MM.1S (cell line): Measurements from ENCODE around the gene CEP63.

Experiments
- EZH2 ChIP-seq: fragments of 300-600 bp; sonication (generic); optimal IDR thresholded peaks from 2 replicates; pipeline ENCODE3; 2017; ENCODE audit warnings: low read depth, mild to moderate bottlenecking, antibody characterized with exemption, low read length, mixed read lengths
- EZH2phosphoT487 ChIP-seq: fragments of 300-600 bp; sonication (generic); IDR thresholded peaks from 2 replicates; pipeline ENCODE4 v1.6.1; 2018; ENCODE audit warnings: antibody characterized with exemption, low read length
- TF ChIP-seq, protein P1 (sequence below): fragments of 300-600 bp; sonication (generic); IDR thresholded peaks from 2 replicates; pipeline ENCODE4 v1.5.1; 2016; ENCODE audit warnings: antibody characterized with exemption, low read length, mixed read lengths

DNA sequence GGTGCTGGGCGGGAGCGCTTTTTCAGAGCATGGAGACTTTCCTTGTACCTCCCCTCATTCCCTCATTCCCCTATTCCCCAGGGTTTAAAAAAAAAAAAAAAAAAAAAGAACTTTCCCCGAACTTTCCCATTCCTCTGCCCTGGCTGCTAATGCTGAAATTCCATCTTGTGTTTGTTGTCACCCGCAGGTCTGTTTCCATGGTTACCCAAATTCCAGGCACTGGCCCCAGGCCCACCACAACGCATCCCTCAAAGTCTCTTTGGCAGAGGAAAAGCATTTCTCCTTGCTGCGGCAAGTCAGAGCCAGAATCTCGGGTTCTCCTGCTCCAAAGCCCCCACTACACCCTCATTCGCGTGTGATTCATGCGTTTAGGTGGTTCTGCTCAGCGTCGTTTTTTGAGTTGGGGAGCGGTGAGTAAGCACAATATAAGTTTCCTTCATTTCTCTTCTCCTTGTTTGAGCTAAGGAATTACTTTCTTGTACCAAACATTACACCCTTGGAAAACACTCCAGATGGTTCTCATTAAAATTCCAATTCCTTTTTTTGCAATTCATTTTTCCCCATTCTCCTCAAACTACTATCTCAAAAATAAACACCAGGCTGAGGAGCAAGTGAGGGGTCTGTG, 21.7 kb upstream of the CEP63 start:
- TF ChIP-seq, protein P1, sequence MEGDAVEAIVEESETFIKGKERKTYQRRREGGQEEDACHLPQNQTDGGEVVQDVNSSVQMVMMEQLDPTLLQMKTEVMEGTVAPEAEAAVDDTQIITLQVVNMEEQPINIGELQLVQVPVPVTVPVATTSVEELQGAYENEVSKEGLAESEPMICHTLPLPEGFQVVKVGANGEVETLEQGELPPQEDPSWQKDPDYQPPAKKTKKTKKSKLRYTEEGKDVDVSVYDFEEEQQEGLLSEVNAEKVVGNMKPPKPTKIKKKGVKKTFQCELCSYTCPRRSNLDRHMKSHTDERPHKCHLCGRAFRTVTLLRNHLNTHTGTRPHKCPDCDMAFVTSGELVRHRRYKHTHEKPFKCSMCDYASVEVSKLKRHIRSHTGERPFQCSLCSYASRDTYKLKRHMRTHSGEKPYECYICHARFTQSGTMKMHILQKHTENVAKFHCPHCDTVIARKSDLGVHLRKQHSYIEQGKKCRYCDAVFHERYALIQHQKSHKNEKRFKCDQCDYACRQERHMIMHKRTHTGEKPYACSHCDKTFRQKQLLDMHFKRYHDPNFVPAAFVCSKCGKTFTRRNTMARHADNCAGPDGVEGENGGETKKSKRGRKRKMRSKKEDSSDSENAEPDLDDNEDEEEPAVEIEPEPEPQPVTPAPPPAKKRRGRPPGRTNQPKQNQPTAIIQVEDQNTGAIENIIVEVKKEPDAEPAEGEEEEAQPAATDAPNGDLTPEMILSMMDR: no peak
- TF ChIP-seq EZH2 (no peak), EZH2phosphoT487 (no peak)
